ENCODE data around the gene ZNF565.
"Not testable (repeated sequence)": the region's sequence is repeated elsewhere in the genome, so short reads cannot be mapped to it uniquely, and the experiment has no call there.

Gene ZNF565

DNA sequence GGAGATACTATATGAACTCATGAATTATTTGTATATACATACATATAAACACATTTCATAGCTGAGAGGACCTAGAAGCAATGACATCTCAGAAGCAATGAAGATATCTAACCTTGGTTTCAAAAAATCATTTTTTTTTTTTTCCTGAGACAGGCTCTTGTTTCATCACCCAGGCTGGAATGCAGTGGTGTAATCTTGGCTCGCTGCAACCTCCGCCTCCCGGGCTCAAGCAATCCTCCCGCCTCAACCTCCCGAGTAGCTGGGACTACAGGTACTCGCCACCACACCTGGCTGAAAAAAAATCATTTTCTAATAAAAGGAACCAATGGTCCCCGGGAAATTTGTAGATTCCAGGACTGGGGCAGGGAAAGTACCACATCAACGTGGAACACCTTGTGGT lies 4.0 kb downstream of the ZNF565 start:
- no peak for DNase-seq

- no peak for DNase-seq
Measured at GRCh38 chr19:36209372-36209771, 5.1 kb downstream of the ZNF565 start.

DNA sequence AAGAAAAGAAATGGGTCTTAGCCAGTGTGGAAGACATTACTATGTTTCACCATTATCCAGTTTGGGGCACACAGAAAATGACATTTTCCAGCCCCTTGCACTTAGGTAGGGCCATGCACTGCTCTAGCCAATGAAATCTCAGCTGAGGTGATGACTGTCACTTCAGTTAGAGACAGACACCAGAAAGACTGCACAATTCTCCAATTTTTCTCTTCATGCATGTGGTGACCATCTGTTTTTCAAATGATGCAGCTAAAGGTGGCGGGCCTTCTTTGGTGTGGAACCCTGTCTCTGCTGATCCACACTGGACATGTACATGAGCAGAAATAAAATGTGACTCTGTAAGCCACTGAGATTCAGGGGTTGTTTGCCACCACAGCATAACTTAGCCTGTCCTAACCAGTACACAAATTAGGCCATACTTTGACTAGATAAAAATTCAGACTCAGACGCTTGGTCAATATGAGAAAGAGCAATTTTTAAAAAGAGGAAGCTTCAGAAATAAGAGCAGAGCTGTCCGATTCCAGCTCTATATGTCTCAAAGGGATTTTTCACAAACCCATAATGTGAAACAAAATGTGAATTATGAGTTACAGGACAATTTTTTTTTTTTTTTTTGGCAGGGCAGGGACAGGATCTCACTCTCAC lies 6.7 kb downstream of the ZNF565 start:
- DNase-seq = no peak

DNA sequence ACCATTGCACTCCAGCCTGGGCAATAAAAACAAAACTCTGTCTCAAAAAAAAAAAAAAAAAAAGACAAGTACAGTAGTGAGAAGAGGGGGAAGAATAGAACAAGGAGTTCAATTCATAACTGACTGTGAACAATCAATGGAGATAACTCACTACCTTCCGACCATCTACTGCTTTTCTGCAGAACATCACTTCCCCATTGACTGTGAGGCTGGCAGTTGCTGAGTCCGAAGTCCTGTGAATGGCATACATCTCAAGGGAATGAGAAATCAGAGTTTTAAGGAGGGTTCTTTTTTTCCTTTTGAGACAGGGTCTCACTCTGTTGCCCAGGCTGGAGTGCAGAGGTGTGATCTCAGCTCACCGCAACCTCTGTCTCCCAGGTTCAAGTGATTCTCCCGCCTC lies 11.2 kb downstream of the ZNF565 start:
- no peak for DNase-seq

GRCh38 chr19:36201684-36202083 lies 12.8 kb downstream of the ZNF565 start:
- no peak for DNase-seq

DNA sequence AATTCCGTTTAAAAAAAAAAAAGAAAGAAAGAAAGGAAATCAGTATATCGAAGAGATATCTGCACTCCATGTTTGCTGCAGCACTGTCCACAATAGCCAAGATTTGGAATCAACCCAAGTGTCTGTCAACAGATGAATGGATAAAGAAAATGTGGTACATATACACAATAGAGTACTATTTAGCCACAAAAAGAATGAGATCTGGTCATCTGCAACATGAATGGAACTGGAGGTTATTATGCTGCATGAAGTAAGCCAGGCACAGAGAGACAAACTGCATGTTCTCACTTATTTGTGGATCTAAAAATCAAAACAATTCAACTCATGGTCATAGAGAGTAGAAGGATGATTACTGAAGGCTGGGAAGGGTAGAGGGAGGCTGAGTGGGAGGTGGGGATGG lies 16.3 kb downstream of the ZNF565 start:
- DNase-seq = no peak

GRCh38 chr19:36196249-36196648 lies 18.2 kb downstream of the ZNF565 start:
- no peak for DNase-seq

- not testable (repeated sequence) for DNase-seq
Measured at GRCh38 chr19:36186722-36187121, 27.7 kb downstream of the ZNF565 start.

DNA sequence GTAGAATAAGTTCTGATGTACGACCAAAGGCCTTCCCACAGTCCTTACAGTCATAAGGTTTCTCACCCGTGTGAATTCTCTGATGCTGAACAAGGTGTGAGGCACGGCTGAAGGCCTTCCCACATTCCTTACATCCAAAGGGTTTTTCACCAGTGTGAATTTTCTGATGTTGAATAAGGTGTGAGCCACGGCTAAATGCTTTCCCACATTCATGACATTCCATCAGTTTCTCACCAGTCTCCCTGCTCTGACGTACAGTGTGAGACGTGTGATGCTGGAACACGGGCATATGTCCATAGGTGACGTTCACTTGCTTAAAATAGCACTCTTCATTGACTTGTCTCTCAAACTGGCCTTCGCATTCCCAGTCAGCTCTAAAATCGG lies 31.2 kb downstream of the ZNF565 start:
- no peak for DNase-seq

GRCh38 chr19:36182612-36183244 lies 31.7 kb downstream of the ZNF565 start:
- no peak for DNase-seq

- DNase-seq = not testable (repeated sequence)
Measured at GRCh38 chr19:36179077-36179476, 35.4 kb downstream of the ZNF565 start.

DNA sequence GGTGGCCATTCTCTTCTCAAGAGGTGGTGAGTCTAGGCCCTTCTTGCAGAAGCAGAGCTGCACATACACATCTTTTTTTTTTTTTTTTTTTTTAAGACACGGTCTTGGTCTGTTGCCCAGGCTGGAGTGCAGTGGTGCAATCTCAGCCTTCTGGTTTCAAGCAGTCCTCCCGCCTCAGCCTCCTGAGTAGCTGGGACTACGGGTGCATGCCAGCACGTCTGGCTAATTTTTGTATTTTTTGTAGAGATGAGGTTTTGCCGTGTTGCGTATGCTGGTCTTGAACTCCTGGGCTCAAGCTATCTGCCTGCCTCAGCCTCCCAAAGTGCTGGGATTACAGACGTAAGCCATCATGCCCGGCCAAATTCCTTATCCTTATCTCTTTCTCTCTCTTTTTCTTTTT lies 40.6 kb downstream of the ZNF565 start:
- DNase-seq = not testable (repeated sequence)

- DNase-seq = no peak
Measured at GRCh38 chr19:36172852-36173251, 41.6 kb downstream of the ZNF565 start.

DNA sequence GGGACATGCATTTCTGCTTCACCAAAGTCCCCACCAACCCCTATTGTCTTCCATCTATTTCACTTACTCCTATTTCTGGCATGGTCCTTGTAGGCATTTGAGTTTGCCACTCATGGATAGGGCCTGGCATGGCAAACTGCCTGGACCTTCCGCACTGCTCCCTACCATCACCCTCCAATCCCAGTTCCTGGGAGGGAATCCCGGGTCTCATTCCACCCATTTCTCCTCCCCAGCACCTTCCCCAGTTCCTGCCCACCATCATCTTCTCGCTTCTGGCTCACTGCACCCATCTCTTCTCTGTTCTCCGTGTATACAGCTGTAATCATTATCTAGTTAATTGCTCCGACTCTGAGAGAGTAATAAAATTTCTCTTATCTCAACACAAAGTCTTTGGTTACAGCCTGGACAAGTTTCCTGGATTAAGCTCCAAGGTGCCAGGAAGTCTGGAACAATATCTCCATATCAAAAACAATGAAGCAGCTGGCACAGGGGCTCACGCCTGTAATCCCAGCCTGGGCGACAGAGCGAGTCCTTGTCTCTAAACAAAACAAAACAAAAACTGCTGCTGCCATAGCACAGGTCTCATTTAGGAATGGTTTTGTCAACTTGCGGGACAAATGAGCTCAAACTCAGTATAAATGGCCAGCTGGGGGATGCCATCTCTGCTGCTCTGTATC lies 45.2 kb downstream of the ZNF565 start:
- DNase-seq = no peak

- no peak for DNase-seq
Measured at GRCh38 chr19:36163813-36164212, 50.7 kb downstream of the ZNF565 start.

- no peak for DNase-seq
Measured at GRCh38 chr19:36160821-36161596, 53.5 kb downstream of the ZNF565 start.

- DNase-seq = no peak
Measured at GRCh38 chr19:36153126-36153525, 61.3 kb downstream of the ZNF565 start.

DNA sequence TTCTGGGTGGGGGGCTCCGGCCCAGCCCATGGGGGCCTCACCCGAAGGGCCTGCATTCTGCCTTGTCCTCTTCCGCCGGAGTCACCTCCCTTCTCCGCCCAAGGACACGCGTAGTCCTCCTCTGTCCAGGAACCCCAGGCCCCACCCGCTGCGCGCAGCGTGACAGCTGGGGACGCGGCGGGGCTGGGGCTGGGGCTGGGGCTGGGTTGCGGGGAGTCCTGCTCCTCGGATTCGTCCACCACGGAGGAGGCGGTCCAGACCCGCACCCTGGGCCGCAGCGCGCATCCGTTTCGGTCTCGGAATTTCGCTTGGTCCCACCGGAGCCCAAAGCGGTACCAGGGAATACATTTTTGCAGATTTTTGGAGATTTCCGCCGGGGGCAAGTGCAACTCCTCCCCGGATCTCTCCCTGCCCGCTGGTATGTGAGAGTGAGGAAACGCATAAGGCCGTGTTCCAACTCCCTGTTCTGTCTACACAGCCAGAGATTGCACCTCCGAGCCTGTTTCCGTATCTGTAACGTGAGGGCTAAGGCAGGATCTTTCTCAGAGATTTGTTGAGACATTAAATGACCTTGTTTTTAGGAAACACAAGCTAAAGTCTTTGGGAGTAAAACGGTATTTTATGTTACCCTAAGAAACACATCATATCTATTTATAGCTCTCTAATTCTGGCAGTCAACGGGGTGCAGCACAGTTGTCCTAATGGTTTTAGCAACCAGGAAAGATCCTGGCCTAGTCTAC lies 61.9 kb downstream of the ZNF565 start, which contains the start of gene COX7A1:
COX7A1 (minus strand) TSS at position 96 of the 740 bp plus-strand sequence; CDS start at position 56, 40 bp downstream.
- no peak for DNase-seq

- DNase-seq = no peak
Measured at GRCh38 chr19:36152019-36152351, 62.5 kb downstream of the ZNF565 start.

GRCh38 chr19:36151144-36152018 lies 63.1 kb downstream of the ZNF565 start:
- DNase-seq = no peak

- DNase-seq = no peak
Measured at GRCh38 chr19:36150586-36150985, 63.9 kb downstream of the ZNF565 start.

All from CD4-positive, alpha-beta T cell treated with Interferon gamma for 1 hour (primary cell).